H1 (cell line): ENCODE results near the gene CSNK1G2. TPM values are rescaled to one million over a fixed set of nuclear protein-coding genes. Genes with fewer than 3 reads are reported as not detected.

ENCODE experiments used
- ATF2 ChIP-seq: IDR thresholded peaks from 2 replicates; pipeline ENCODE4 v1.6.1; 2012; ENCODE audit warnings: low read length, inconsistent platforms
- RBBP5 ChIP-seq: IDR thresholded peaks from 2 replicates; pipeline ENCODE4 v1.7.1; 2012; ENCODE audit warnings: low read depth, mild to moderate bottlenecking, inconsistent platforms, low read length, moderate library complexity, borderline replicate concordance
- RXRA ChIP-seq: IDR thresholded peaks from 2 replicates; pipeline ENCODE4 v1.6.1; 2011; ENCODE audit warnings: low read depth, mild to moderate bottlenecking, low read length, moderate library complexity; ENCODE audit not compliant: insufficient read depth
- polyA plus RNA-seq, 7 experiments: library from polyadenylated mRNA; depleted of rRNA in 3 of 7; stranded (reverse) in 5 of 7; unstranded in 2 of 7; fragments of >200 nt in 5 of 7; fragments of 200-250 nt in 2 of 7; gene quantifications; 1 replicate in 5 of 7; 2 replicates in 1 of 7; 4 replicates in 1 of 7; pipeline versions ENCODE4 v1.2.1 to v1.2.3, GENCODE V29; 2011 to 2013; ENCODE audit warnings: missing spikeins in 2 of 7, mixed read lengths in 2 of 7
- total RNA-seq: library from RNA; stranded (reverse); fragmentation: NEBNext Ultra II Directional; extraction: Animal tissue kit (Norgen Biotek cat#: 25700); gene quantifications from 2 replicates; pipeline ENCODE4 v1.2.1, GENCODE V29; 2021

The CSNK1G2 gene
- total and polyA plus RNA-seq, 2 of the 8 experiments (the other 6 are each of a cell fraction or from before 2014, with no cell fraction given), result 99.5 to 130 TPM

GRCh38 chr19:1981253-1981652 lies 40.3 kb downstream of the CSNK1G2 start (continued):
- TF ChIP-seq RBBP5 (no peak), RXRA (no peak), ATF2 (no peak)
- TF ChIP-seq, all 59 proteins: peak for 0
